NT2/D1 (cell line): ENCODE data around the gene PHIP.

ENCODE experiments used
- SUZ12 ChIP-seq: IDR thresholded peaks from 2 replicates; pipeline ENCODE4 v1.6.1; 2011; ENCODE audit not compliant: insufficient read length, insufficient read depth; ENCODE audit errors: extremely low read depth
- ZNF274 ChIP-seq: IDR thresholded peaks from 2 replicates; pipeline ENCODE4 v1.6.1; 2011; ENCODE audit warnings: mild to moderate bottlenecking, low read depth, low read length

DNA sequence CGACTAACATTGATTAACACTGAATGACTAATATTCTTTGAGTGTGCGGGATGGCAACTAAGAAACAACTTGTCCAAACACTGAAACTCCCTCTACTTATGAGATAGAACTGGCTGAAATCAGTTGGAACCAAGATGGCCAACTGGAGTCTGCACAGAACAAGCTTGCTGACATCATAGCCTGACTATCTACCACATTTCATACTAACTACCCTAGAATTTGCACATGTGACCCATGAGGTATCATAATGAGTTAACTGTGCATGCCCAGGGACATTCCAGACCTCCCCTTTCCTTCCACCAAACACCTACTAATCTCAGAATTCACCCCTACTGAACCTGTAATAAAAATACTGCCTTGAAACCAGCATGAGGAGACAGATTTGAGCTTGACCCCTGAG is 43.2 kb downstream of the PHIP start:
- no peak for TF ChIP-seq ZNF274
- no peak for TF ChIP-seq SUZ12
